GM19023 (cell line): ENCODE data around the gene BRD1.

ENCODE experiments used
- ATAC-seq: cut with Tn5 transposase; IDR thresholded peaks from one replicate; pipeline ENCODE4 v1.9.1; 2021; ENCODE audit warnings: mild to moderate bottlenecking, moderate library complexity; ENCODE audit not compliant: unreplicated experiment

The BRD1 gene

GRCh38 chr22:49754696-49755630, 72.7 kb downstream of the BRD1 start:
- ATAC-seq: no peak

GRCh38 chr22:49753961-49754695, 73.5 kb downstream of the BRD1 start:
- ATAC-seq: no peak

GRCh38 chr22:49753276-49753890, 74.3 kb downstream of the BRD1 start:
- no peak for ATAC-seq

GRCh38 chr22:49752598-49753091, 75.0 kb downstream of the BRD1 start:
- ATAC-seq: no peak

- no peak for ATAC-seq
These were observed 75.6 kb downstream of the BRD1 start for GRCh38 chr22:49751966-49752597.

GRCh38 chr22:49751318-49751965, 76.2 kb downstream of the BRD1 start:
- ATAC-seq: no peak

- ATAC-seq: no peak
These were observed 77.7 kb downstream of the BRD1 start for GRCh38 chr22:49749885-49750510.

GRCh38 chr22:49749227-49749626, 78.4 kb downstream of the BRD1 start:
- no peak for ATAC-seq

- no peak for ATAC-seq
These were observed 79.2 kb downstream of the BRD1 start for GRCh38 chr22:49748514-49748913.

GRCh38 chr22:49747716-49748115, 80.0 kb downstream of the BRD1 start:
- no peak for ATAC-seq

- ATAC-seq: no peak
These were observed 80.5 kb downstream of the BRD1 start for GRCh38 chr22:49747130-49747529.

- ATAC-seq: no peak
These were observed 81.6 kb downstream of the BRD1 start for GRCh38 chr22:49746065-49746464.

- no peak for ATAC-seq
These were observed 87.4 kb downstream of the BRD1 start for GRCh38 chr22:49740242-49740641.

- no peak for ATAC-seq
These were observed 88.5 kb downstream of the BRD1 start for GRCh38 chr22:49739138-49739537.

GRCh38 chr22:49738566-49738965, 89.1 kb downstream of the BRD1 start:
- no peak for ATAC-seq

GRCh38 chr22:49738006-49738405, 89.7 kb downstream of the BRD1 start:
- no peak for ATAC-seq

- no peak for ATAC-seq
These were observed 90.5 kb downstream of the BRD1 start for GRCh38 chr22:49737101-49737551.

GRCh38 chr22:49736538-49736937, 91.1 kb downstream of the BRD1 start:
- no peak for ATAC-seq

- no peak for ATAC-seq
These were observed 91.7 kb downstream of the BRD1 start for GRCh38 chr22:49735901-49736421.
